ENCODE results near the gene CDK4. TPM values are rescaled to one million over a fixed set of nuclear protein-coding genes. Genes with fewer than 3 reads are reported as not detected.
A peak's percentile ranks its signal among the peaks of the same experiment; 100 is the strongest.

The CDK4 gene
- total RNA-seq, 2 experiments from 2014 or later, result 132 to 208 TPM

GRCh38 chr12:57772429-57773322, 20.6 kb upstream of the CDK4 start, which contains the start of gene EEF1AKMT3:
Gene EEF1AKMT3 (plus strand): TSS chr12:57772614. CDS start chr12:57772725, 111 bp downstream.
- DNase-seq, result peak; percentile 62
- Mint-ChIP-seq H3K4me3 (peak within 1 kb of the TSS; percentile 94), H3K27ac (peak within 1 kb of the TSS; percentile 98), H3K9me3 (ENCODE audit: low read depth) (no peaks in the 10 kb centered on the region), H3K27me3 (no peaks in the 10 kb centered on the region), H3K36me3 (ENCODE audit: low read depth) (peaks cover 43% of the 10 kb centered on the region), H3K4me1 (peaks cover 22% of the 10 kb centered on the region)
- ATAC-seq, result peak; percentile 22
- intact Hi-C loops (cut with DNase I, micrococcal nuclease), result loop anchor here (1.0 to 2.0 kb wide), 4 partner anchors 10 to 126 kb away; partner anchors contain the start of genes CDK4 (in 2 of the 2) and TSFM (in 2 of the 2)
- ChIA-PET CTCF (interaction anchor here (0.7 to 1.6 kb wide), 8 partner anchors 9 to 1914 kb away, joined by 3 to 11 read pairs (median 5); partner anchors contain the start of genes TSFM and TSPAN31), POLR2A (interaction anchor here (0.6 to 1.6 kb wide), 3 partner anchors 9 to 21 kb away, joined by 3 to 5 read pairs (median 4); partner anchors contain the start of genes CDK4 and TSFM)

GRCh38 chr12:57771873-57772428, 19.8 kb upstream of the CDK4 start, which contains the start of gene METTL1:
Gene METTL1 (minus strand): TSS chr12:57772105. CDS start chr12:57772083, 22 bp downstream.
- peaks cover 41% of the 10 kb centered on the region for H3K36me3 Mint-ChIP-seq (ENCODE audit: low read depth)
- ATAC-seq (peak; percentile 89), DNase-seq (peak; percentile 97)
- H3K27me3 Mint-ChIP-seq, result no peaks in the 10 kb centered on the region
- no peaks in the 10 kb centered on the region for H3K9me3 Mint-ChIP-seq (ENCODE audit: low read depth)
- H3K4me1 Mint-ChIP-seq, result peaks cover 23% of the 10 kb centered on the region
- peak within 1 kb of the TSS; percentile 98 for H3K27ac Mint-ChIP-seq
- peak within 1 kb of the TSS; percentile 94 for H3K4me3 Mint-ChIP-seq
- ChIA-PET POLR2A (interaction anchor here (0.6 to 1.6 kb wide), 3 partner anchors 9 to 20 kb away, joined by 3 to 5 read pairs (median 4); partner anchors contain the start of genes CDK4 and TSFM), CTCF (interaction anchor here (0.7 to 1.6 kb wide), 8 partner anchors 10 to 1915 kb away, joined by 3 to 11 read pairs (median 5); partner anchors contain the start of genes TSFM and TSPAN31)
- intact Hi-C loops (cut with DNase I, micrococcal nuclease), result loop anchor here (1.0 to 2.0 kb wide), 5 partner anchors 10 to 127 kb away; partner anchors contain the start of genes CDK4 (in 2 of the 2) and TSFM (in 2 of the 2)

GRCh38 chr12:57771236-57771872, 19.2 kb upstream of the CDK4 start:
- ChIA-PET POLR2A (interaction anchor here (0.6 to 1.6 kb wide), 3 partner anchors 8 to 19 kb away, joined by 3 to 5 read pairs (median 4); partner anchors contain the start of genes CDK4 and TSFM), CTCF (interaction anchor here (0.9 to 1.7 kb wide), 3 partner anchors 12 to 15 kb away, joined by 6 to 11 read pairs (median 6); partner anchors contain the start of gene TSFM)
- Mint-ChIP-seq H3K4me1 (peaks cover 29% of the 10 kb centered on the region), H3K4me3 (peak overlapping the region; percentile 94), H3K9me3 (ENCODE audit: low read depth) (no peaks in the 10 kb centered on the region), H3K36me3 (ENCODE audit: low read depth) (peaks cover 44% of the 10 kb centered on the region), H3K27me3 (peaks cover 4% of the 10 kb centered on the region), H3K27ac (peak overlapping the region; percentile 98)
- ATAC-seq (peak; percentile 77), DNase-seq (peak; percentile 95)
- intact Hi-C loops (cut with DNase I, micrococcal nuclease), result loop anchor here in 1 of 2 experiments (2.0 kb wide), 1 partner anchor 15 kb away; no protein-coding TSS in a partner anchor

GRCh38 chr12:57770734-57771133, 18.6 kb upstream of the CDK4 start:
- intact Hi-C loops (cut with DNase I, micrococcal nuclease), result loop anchor here in 1 of 2 experiments (2.0 kb wide), 1 partner anchor 14 kb away; no protein-coding TSS in a partner anchor
- ChIA-PET CTCF (interaction anchor here (1.1 to 1.7 kb wide), 2 partner anchors 11 to 14 kb away, joined by 6 read pairs; no protein-coding TSS in a partner anchor), POLR2A (interaction anchor here (0.7 kb wide), 1 partner anchor 234 kb away, joined by 4 read pairs; no protein-coding TSS in a partner anchor)
- H3K27ac Mint-ChIP-seq, result no peak overlapping the region
- H3K27me3 Mint-ChIP-seq, result peaks cover 7% of the 10 kb centered on the region
- no peaks in the 10 kb centered on the region for H3K9me3 Mint-ChIP-seq (ENCODE audit: low read depth)
- ATAC-seq (no peak), DNase-seq (no peak)
- H3K36me3 Mint-ChIP-seq (ENCODE audit: low read depth), result peaks cover 39% of the 10 kb centered on the region
- H3K4me3 Mint-ChIP-seq, result peak overlapping the region; percentile 94
- peaks cover 32% of the 10 kb centered on the region for H3K4me1 Mint-ChIP-seq

GRCh38 chr12:57769594-57769993, 17.5 kb upstream of the CDK4 start:
- no peaks in the 10 kb centered on the region for H3K9me3 Mint-ChIP-seq (ENCODE audit: low read depth)
- peaks cover 37% of the 10 kb centered on the region for H3K4me1 Mint-ChIP-seq
- DNase-seq, result no peak
- peaks cover 38% of the 10 kb centered on the region for H3K36me3 Mint-ChIP-seq (ENCODE audit: low read depth)
- ATAC-seq, result no peak
- peak overlapping the region; percentile 4 for H3K4me3 Mint-ChIP-seq
- POLR2A ChIA-PET, result no interaction called here
- CTCF ChIA-PET, result interaction anchor here (0.6 to 1.7 kb wide), 4 partner anchors 10 to 81 kb away, joined by 3 to 6 read pairs (median 4); no protein-coding TSS in a partner anchor
- H3K27ac Mint-ChIP-seq, result no peak overlapping the region
- peaks cover 7% of the 10 kb centered on the region for H3K27me3 Mint-ChIP-seq
- intact Hi-C loops (cut with DNase I, micrococcal nuclease), result no loop called here

- Mint-ChIP-seq H3K4me3 (no peak overlapping the region), H3K9me3 (ENCODE audit: low read depth) (no peaks in the 10 kb centered on the region), H3K36me3 (ENCODE audit: low read depth) (peaks cover 49% of the 10 kb centered on the region), H3K4me1 (peaks cover 43% of the 10 kb centered on the region), H3K27ac (no peak overlapping the region), H3K27me3 (peaks cover 10% of the 10 kb centered on the region)
- ATAC-seq (no peak), DNase-seq (no peak)
- CTCF ChIA-PET, result interaction anchor here (0.8 to 3.8 kb wide), 6 partner anchors 9 to 137 kb away, joined by 3 to 54 read pairs (median 4); partner anchors contain the start of gene MARCHF9
- POLR2A ChIA-PET, result interaction anchor here (1.6 kb wide), 1 partner anchor 11 kb away, joined by 6 read pairs; no protein-coding TSS in a partner anchor
- intact Hi-C loops (cut with DNase I, micrococcal nuclease), result no loop called here
These were observed 15.8 kb upstream of the CDK4 start for GRCh38 chr12:57767876-57768275.

- no peak for ATAC-seq
- peaks cover 10% of the 10 kb centered on the region for H3K27me3 Mint-ChIP-seq
- H3K27ac Mint-ChIP-seq, result no peak overlapping the region
- H3K36me3 Mint-ChIP-seq (ENCODE audit: low read depth), result peaks cover 52% of the 10 kb centered on the region
- H3K4me1 Mint-ChIP-seq, result peaks cover 42% of the 10 kb centered on the region
- intact Hi-C loops (cut with DNase I, micrococcal nuclease), result no loop called here
- H3K4me3 Mint-ChIP-seq, result no peak overlapping the region
- CTCF ChIA-PET, result interaction anchor here (0.8 to 3.8 kb wide), 7 partner anchors 8 to 138 kb away, joined by 3 to 54 read pairs (median 4); partner anchors contain the start of gene MARCHF9
- H3K9me3 Mint-ChIP-seq (ENCODE audit: low read depth), result no peaks in the 10 kb centered on the region
- POLR2A ChIA-PET, result interaction anchor here (1.5 to 1.6 kb wide), 2 partner anchors 11 to 71 kb away, joined by 3 to 6 read pairs; no protein-coding TSS in a partner anchor
- DNase-seq, result no peak
These were observed 15.2 kb upstream of the CDK4 start for GRCh38 chr12:57767305-57767698.

GRCh38 chr12:57766464-57767304, 14.6 kb upstream of the CDK4 start, which contains the start of gene CYP27B1:
Gene CYP27B1 (minus strand): TSS chr12:57767078. CDS start chr12:57767041, 37 bp downstream.
- H3K27ac Mint-ChIP-seq, result peak within 1 kb of the TSS; percentile 63
- DNase-seq (peak; percentile 25), ATAC-seq (no peak)
- H3K36me3 Mint-ChIP-seq (ENCODE audit: low read depth), result peaks cover 52% of the 10 kb centered on the region
- intact Hi-C loops (cut with DNase I, micrococcal nuclease), result no loop called here
- H3K4me1 Mint-ChIP-seq, result peaks cover 40% of the 10 kb centered on the region
- no peaks in the 10 kb centered on the region for H3K9me3 Mint-ChIP-seq (ENCODE audit: low read depth)
- H3K27me3 Mint-ChIP-seq, result peaks cover 10% of the 10 kb centered on the region
- peak within 1 kb of the TSS; percentile 83 for H3K4me3 Mint-ChIP-seq
- POLR2A ChIA-PET, result interaction anchor here (0.7 to 1.6 kb wide), 5 partner anchors 10 to 72 kb away, joined by 3 to 6 read pairs (median 3); no protein-coding TSS in a partner anchor
- CTCF ChIA-PET, result interaction anchor here (0.8 to 3.8 kb wide), 9 partner anchors 8 to 137 kb away, joined by 3 to 54 read pairs (median 3); partner anchors contain the start of gene MARCHF9

GRCh38 chr12:57765698-57766463, 13.8 kb upstream of the CDK4 start:
- CTCF ChIA-PET, result interaction anchor here (0.6 to 3.8 kb wide), 11 partner anchors 9 to 133 kb away, joined by 3 to 54 read pairs (median 3); partner anchors contain the start of genes B4GALNT1, MARCHF9 and TSFM
- intact Hi-C loops (cut with DNase I, micrococcal nuclease), result loop anchor here in 1 of 2 experiments (1.0 kb wide), 1 partner anchor 10 kb away; no protein-coding TSS in a partner anchor
- H3K36me3 Mint-ChIP-seq (ENCODE audit: low read depth), result peaks cover 57% of the 10 kb centered on the region
- H3K4me3 Mint-ChIP-seq, result peak overlapping the region; percentile 83
- DNase-seq (peak; percentile 31), ATAC-seq (peak; percentile 10)
- POLR2A ChIA-PET, result interaction anchor here (0.7 to 1.5 kb wide), 5 partner anchors 9 to 73 kb away, joined by 3 to 4 read pairs (median 3); no protein-coding TSS in a partner anchor
- H3K27ac Mint-ChIP-seq, result peak overlapping the region; percentile 84
- H3K4me1 Mint-ChIP-seq, result peaks cover 34% of the 10 kb centered on the region
- no peaks in the 10 kb centered on the region for H3K9me3 Mint-ChIP-seq (ENCODE audit: low read depth)
- H3K27me3 Mint-ChIP-seq, result peaks cover 10% of the 10 kb centered on the region

All from activated CD4-positive, alpha-beta T cell treated with anti-CD3 and anti-CD28 coated beads for 36 hours (primary cell).